GM19023 (cell line): ENCODE results near the gene OSER1.
"Not testable (repeated sequence)": the region's sequence is repeated elsewhere in the genome, so short reads cannot be mapped to it uniquely, and the experiment has no call there.

Experiments used
- ATAC-seq: cut with Tn5 transposase; IDR thresholded peaks from one replicate; pipeline ENCODE4 v1.9.1; 2021; ENCODE audit warnings: mild to moderate bottlenecking, moderate library complexity; ENCODE audit not compliant: unreplicated experiment

The OSER1 gene

GRCh38 chr20:44204156-44204831, 6.3 kb downstream of the OSER1 start:
- no peak for ATAC-seq

GRCh38 chr20:44203161-44203560, 7.4 kb downstream of the OSER1 start:
- no peak for ATAC-seq

- no peak for ATAC-seq
Observed at GRCh38 chr20:44200983-44201382, 9.6 kb downstream of the OSER1 start.

- ATAC-seq = no peak
Observed at GRCh38 chr20:44200371-44200770, 10.2 kb downstream of the OSER1 start.

- ATAC-seq = no peak
Observed at GRCh38 chr20:44199877-44200276, 10.7 kb downstream of the OSER1 start.

- no peak for ATAC-seq
Observed at GRCh38 chr20:44198872-44199271, 11.7 kb downstream of the OSER1 start.

GRCh38 chr20:44196271-44196670, 14.3 kb downstream of the OSER1 start:
- no peak for ATAC-seq

- no peak for ATAC-seq
Observed at GRCh38 chr20:44195605-44196004, 15.0 kb downstream of the OSER1 start.

GRCh38 chr20:44193801-44194200, 16.8 kb downstream of the OSER1 start:
- ATAC-seq = no peak

- not testable (repeated sequence) for ATAC-seq
Observed at GRCh38 chr20:44191640-44192039, 18.9 kb downstream of the OSER1 start.

GRCh38 chr20:44190197-44190852, 20.2 kb downstream of the OSER1 start:
- ATAC-seq = not testable (repeated sequence)

- no peak for ATAC-seq
Observed at GRCh38 chr20:44188752-44189151, 21.8 kb downstream of the OSER1 start.

GRCh38 chr20:44187772-44188709, 22.5 kb downstream of the OSER1 start:
- ATAC-seq = no peak

GRCh38 chr20:44187054-44187771, 23.4 kb downstream of the OSER1 start, which contains the start of gene JPH2:
JPH2 (minus strand) TSS chr20:44187188; CDS start chr20:44186705, 483 bp downstream.
- ATAC-seq = no peak

- ATAC-seq = no peak
Observed at GRCh38 chr20:44186674-44187053, 23.9 kb downstream of the OSER1 start.

- no peak for ATAC-seq
Observed at GRCh38 chr20:44186201-44186600, 24.4 kb downstream of the OSER1 start.

- no peak for ATAC-seq
Observed at GRCh38 chr20:44185574-44185973, 25.0 kb downstream of the OSER1 start.

GRCh38 chr20:44183282-44183681, 27.3 kb downstream of the OSER1 start:
- ATAC-seq = no peak

- no peak for ATAC-seq
Observed at GRCh38 chr20:44182863-44183262, 27.7 kb downstream of the OSER1 start.

GRCh38 chr20:44182135-44182765, 28.3 kb downstream of the OSER1 start:
- ATAC-seq = no peak
